G401.6 (cell line): Measurements from ENCODE around the gene SPRTN.
A peak's percentile ranks its signal among the peaks of the same experiment; 100 is the strongest.
"Not testable (repeated sequence)": the region's sequence is repeated elsewhere in the genome, so short reads cannot be mapped to it uniquely, and the experiment has no call there.

Experiments
- FAIRE-seq: peaks from 2 replicates; lab custom pipeline; 2012; peaks lifted over from hg19 to GRCh38; lab: Jason Lieb, UNC

SPRTN gene

DNA sequence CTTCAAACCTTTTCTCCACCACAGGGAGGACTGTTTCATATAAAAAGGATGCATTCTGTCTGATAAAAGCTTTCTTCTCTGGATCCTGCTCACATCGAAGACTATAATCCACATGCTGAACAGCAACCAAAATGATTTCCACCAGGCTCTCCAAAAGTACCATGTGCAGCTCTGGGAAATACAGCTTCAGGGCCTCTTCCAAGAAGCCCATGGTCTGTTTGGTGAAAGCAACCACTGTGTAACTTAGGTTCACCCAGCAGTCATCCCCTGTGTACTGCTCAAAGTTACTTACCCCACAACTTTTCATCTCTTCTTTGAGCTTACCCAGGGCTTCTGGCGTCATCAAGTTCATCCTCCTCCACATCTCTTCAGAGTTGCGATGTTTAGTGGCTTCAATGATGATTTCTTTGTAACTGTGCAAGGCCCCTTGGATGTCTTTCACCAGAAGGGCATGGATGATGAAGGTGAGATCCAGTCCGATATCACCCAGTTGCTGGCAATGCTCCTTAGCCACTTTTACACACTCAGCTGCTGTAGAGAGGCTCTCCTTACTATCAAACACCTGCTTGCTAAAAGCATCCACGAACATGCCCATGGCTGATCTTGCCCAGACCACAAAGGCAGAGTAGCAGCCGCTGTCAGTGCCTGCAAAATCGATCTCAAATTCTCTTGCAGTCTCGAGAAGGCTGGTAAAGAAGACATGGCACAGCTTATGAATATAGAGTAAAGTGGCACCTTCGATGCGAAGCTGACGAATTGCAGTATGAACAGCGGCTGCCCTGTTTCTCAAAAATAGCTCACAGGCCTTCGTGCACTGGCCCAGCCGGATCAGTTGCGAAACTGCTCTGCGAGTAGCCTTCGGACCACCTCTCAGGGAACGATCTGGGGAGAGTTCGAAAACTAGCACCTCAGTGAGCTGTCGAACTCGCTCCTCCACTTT, 2.2 kb upstream of the SPRTN start:
- FAIRE-seq, result no peak

DNA sequence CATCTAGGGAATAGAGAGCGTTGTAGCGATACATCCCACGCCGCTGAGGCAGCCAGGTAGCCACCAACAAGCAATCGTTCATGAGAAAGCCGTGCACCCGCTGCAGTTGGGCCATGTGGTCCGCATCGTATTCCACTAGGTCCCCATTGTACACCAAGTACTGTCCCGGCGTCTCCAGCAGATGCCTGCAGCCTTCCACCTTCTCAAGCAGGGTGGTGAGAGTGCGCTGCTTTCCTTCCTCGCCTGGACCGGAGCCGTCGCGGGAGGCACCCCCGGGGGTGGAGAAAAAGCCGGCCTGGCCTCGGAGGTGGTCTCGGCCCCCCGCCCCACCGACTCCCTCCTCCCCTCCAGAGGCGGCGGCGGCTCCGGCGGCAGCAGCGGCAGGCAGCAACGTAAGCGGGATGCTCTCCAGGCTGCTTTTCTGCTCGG, 1.0 kb upstream of the SPRTN start:
- no peak for FAIRE-seq

DNA sequence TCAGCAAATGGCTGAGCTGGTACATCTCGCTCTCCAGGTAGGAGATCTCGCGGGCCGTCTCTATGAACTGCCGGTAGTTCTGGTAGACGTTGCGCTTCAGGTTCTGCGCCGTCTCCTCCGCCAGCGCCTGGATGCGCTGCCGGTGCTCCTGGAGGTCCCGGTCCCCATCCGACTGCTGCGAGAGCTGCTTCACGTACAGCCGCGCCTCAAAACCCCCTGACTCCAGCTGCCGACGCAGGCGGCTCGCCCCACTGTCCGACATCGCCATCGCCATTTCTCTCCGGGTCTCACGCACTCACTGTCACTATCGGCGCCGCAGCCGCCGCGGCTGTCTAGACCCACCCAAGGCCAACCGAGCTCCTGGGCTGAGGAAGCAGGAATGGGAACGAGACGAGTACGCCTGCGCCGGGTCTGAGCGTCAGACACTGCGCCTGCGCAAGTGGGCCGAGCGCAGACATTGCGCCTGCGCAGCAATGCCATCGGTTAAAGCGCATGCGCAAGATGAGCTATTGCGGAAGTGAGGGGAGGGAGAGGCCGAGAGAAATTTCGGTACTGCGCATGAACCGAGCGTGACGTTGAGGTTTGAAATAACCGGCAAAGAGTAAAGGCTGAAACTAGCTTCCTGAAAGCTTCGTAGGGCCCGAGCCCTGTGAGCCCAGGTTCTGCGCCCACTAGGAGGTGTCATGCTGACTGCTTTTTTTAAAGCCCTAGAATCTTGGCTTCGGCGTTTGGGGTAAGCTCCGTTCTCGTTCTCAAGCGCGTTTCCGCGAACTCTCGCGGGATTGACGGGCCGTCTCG, 422 bp upstream of the SPRTN start, which contains the start of gene EXOC8:
EXOC8 (minus strand) TSS at position 381 of the 798 bp plus-strand sequence; CDS start at position 274, 107 bp downstream.
- FAIRE-seq, result peak; percentile 91

DNA sequence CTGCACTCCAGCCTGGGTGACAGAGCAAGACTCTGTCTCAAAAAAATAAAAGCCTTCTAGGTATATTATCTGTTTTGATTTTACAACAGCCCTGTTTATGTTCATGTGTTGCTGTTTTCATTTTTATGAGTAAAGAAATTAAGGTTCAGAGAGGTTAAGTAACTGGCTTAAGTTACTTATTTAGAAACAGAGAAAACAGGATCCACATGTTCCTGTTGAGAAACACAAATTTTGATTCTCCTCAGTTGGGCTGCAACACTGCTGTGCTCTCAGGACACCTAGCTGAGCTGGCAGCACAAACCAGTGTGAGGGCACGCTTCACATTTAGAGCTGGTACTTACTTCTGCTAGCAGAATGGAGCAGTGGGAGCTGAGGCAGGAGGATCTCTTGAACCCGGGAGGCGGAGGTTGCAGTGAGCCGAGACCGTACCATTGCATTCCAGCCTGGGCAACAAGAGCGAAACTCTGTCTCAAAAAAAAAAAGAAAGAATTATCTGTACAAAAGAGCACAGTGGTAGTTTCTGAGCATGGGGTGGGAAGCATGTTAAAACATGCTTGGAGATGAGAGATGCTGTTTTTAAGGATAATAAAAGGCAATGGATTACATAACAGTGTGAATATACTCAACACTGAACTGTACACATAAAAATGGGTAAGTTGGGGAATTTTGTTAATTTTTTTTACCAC, 2.4 kb downstream of the SPRTN start:
- FAIRE-seq, result no peak

DNA sequence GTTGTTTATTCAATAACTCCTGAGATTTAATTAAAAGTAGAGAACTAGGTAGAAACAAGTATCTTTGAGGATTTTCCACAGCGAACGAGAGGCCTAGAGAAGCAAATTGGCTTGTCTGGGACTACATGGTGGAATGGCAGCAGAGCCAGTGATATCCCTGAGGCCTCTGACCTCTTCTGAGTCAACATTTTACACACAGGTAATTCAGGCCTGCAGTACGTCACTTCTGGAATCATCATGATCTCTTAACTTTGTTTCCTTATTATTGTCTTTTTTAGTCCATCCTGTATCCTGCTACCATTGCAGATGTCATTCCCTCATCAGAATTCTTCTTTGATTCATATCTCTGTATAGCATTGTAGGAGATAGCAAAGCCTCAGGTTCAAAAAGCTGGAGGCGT, 9.9 kb downstream of the SPRTN start:
- no peak for FAIRE-seq

DNA sequence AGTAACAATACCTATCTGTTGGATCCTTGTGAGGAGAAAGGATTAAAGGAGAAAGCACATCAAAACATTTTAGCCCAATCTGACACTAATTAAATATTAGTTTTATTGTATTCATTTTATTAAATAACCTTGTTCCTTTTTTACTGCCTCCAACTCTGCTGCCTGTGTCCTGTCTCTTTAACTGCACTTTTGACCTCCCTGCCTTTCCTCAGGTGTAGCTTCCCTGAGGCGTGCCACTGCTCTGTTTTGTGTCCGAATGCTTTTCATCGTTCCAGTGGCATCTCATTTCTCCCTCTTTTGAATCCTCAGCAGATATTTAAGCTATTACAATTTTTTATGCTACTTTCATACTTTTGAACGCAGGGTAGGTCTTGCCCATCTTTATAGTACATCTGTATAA, 10.3 kb downstream of the SPRTN start:
- no peak for FAIRE-seq

DNA sequence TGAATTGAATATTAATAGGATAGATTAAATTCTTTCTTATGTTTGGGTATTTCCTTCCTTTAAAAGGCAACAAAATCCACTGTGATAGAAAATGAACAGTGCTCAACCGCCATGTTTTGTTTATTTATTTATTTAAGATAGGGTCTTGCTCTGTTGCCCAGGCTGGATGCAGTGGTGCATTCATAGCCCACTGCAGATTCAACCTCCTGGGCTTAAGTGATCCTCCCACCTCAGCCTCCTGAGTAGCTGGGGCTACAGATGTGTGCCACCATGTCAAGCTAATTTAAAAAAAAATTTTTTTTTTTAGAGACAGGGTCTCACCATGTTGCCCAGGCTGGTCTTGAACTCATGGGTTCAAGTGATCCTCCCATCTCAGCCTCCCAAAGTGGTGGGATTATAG, 10.8 kb downstream of the SPRTN start:
- not testable (repeated sequence) for FAIRE-seq

DNA sequence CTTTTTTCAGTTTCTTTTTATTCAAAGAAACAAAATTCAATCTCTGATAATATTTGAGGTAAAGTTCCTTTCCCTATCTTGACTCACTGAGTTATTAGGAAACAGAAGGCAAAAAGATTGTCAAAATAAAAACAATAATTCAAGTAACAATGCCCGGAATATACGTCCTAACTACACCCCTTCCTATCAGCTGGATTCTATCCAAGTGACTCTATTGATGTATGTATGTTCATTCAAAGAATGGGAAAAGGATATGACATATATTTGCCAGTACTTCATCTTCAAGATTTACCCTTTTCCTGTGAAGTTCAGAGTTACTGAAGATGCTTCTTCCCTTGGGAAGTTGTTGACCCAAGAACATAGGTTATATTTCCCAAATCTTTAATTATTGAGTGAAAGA, 13.7 kb downstream of the SPRTN start:
- FAIRE-seq, result no peak

DNA sequence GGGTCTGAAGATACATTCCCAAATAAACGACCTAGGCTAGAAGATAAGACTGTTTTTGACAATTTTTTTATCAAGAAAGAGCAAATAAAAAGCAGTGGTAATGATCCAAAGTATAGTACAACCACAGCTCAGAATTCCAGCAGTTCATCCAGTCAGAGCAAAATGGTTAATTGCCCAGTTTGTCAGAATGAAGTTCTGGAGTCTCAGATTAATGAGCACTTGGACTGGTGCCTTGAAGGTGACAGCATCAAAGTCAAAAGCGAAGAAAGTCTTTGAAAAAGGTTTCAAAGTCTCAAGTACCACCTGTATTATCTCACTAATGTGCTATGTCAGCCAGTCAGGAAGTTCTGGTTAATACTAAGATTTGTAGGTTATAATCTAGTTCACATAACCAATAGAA, 15.0 kb downstream of the SPRTN start:
- FAIRE-seq, result no peak

DNA sequence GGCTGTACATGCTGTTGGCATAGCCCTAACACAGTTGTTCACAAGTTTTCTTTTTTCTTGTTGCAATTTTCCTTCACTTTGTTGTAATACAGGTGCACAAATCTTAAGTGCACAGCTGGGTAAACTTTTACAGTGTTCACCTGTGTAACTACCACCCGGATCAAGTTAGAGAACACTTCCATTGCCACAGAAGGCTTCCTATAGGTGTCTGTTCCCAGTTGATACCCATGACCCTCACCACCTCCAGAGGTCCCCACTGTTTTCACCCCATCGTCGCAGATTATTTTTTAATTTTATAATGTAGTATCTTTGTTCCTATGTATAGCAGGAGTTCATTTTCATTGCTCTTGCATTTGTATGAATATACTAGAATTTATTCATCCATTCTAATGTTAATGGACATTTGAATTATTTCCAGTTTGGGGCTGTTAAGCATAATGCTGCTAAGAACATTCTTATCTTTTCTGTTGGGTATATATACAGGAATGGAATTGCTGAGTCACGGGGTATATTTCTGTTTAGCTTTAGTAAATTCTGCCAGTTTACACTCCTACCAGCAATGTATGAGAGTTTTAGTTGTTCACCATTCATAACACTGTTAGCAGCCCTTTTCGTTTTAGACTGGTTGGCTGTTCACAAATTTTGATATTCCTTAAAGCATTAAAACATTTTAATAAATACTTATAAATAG, 16.4 kb downstream of the SPRTN start:
- FAIRE-seq, result peak; percentile 56

DNA sequence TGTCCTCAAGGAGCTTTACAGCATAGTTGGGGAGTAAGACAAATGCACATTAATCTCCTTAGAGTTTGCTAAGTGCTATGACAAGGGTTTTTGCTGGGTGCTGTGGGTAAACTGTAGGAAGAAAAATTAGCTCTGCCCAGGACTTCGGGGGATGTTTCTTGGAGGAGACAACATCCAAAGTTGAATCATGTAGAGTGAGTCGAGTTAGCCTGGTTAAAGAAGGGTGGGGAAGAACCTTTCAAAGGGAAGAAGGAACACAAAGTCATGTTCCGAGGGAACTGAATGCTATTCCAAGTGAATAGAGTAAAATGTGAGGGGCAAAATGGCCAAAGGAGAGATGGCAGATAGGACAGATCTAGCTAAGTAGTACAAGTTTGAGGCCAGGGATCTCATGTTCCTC, 17.1 kb downstream of the SPRTN start:
- no peak for FAIRE-seq

DNA sequence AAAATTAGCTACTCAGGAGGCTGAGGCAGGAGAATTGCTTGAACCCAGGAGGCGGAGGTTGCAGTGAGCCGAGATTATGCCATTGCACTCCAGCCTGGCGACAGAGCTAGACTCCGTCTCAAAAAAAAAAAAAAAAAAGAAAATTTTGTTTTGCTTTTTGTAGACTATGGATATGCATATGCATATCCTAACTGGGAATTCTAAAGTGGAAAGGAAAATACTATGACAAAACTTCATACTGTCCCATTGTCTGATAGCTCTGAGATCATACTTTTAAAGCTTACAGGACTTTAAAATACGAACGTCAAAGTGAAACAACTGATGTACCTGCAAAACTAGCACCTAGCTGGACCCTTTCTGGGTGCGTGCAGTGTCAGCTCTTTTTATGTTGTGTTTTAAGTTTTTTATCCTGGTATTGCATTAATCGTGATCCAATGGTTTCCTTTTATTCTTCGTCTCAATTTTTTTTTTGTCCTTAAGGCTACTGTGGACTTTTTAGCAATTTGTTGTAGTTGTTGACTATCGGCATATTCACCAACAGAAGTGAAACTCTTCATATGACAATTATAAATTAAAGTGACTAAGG, 19.2 kb downstream of the SPRTN start:
- no peak for FAIRE-seq

DNA sequence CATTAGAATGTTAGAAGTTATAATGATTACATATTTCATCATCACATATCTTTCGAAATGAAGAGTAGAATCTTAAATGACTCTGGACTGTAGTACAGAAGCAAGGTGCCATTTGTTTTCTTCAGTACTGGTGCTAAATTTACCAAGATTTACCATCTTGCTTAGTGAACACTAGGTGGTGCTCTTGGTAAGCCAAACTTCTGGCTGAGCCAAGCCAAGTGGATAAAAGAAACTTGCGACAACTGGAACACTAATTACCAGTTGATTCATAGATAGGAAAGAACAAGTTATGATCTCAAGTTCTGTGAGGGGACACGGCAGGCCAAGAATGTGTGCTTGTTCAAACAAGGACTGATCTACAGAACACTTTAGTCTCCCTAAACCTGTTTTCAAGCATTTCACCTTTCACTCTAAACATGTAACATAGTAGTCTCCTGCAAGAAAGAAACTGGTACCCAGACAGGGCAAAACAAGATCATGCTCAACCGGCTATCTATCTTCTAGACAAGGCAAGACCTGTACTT, 19.8 kb downstream of the SPRTN start:
- peak; percentile 98 for FAIRE-seq

DNA sequence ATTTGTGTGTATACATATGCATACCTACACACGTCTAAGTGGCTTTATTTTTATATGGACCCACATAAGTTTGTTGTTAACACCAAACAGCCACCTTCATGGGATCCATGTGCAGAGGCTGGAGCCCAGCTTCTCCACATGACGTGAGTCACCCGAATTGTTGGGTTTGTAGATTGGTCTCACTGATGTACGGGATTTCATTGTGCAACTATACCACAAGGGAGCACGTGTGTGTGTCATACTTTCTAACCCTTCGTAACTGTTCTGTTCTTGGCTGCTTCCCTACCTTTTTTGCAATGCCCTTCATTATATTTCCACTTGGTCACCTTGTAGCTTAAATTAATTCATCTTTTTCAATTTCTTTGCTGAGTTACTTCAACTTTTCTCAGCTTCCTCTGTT, 21.0 kb downstream of the SPRTN start:
- FAIRE-seq, result no peak

DNA sequence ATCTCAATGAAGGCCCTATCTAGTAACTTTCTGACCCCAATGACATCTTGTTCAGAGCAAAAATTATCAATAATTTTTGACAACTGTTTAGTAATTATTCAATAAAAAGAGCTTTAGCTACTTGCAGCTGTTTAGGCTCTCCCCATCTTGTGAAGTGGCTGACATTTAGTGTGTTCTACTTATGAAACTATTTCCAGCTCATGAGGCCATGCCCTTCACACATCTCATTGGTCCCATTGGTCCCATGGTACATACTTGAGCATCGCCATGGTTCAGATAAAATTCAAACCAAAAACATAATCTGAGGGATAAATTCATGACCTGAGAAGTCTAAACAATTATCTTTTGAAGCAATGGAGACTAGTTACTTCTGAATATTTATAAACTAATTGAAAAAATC, 24.2 kb downstream of the SPRTN start:
- no peak for FAIRE-seq

DNA sequence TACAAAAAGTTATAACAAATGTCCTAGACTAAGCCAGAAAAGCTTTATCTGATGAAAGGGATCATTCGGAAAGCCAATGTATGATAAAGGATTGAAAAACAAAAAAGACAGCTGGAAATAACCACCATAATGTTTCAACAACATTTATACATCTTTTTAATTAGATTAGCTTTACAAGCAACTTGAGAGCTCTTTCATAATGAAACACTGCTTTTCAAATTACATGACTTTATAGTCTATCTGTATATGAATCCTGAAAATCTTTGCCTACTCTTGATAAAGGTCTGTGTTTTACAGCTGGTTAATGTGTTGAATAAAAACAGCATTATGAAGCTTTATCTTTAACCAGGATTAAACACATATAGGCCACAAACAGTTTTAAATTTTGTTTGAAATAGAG, 25.5 kb downstream of the SPRTN start:
- FAIRE-seq, result no peak

DNA sequence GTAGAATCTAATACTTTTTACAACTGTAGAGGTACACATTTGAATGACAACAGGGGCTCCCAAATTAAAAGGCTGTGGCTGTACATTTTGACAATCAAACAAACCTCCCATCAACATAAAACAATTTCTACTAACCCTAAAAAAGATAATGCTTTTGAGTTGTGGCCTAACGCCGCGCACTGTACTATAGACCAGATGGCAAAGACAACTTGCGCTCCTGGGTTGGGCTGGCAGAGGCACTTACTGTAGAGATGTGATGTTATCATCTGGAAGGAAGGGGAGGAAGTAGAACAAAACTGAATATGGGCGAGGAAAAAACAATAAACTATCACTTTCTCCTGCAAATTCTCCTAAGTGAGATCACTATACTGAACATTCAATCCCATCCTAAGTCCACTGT, 26.1 kb downstream of the SPRTN start:
- FAIRE-seq, result no peak

DNA sequence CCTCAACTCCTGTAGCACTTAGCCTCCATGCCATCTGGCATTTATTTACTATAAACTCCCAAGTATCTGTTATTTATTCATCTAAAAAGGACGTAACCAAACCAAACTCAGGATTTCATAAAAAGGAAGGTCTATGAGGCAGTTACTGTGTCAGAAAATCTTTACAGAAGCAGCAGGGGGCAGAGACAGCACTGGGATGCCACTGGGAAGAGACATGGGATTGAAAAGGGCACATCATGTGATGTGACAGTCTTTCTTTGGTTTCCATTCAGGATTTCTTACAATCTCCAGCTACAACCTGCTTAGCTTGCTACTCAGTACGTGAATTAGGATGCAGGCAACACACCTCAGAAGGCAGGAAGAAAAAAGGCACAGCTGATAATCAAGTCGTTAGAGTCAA, 31.2 kb downstream of the SPRTN start:
- FAIRE-seq, result no peak

DNA sequence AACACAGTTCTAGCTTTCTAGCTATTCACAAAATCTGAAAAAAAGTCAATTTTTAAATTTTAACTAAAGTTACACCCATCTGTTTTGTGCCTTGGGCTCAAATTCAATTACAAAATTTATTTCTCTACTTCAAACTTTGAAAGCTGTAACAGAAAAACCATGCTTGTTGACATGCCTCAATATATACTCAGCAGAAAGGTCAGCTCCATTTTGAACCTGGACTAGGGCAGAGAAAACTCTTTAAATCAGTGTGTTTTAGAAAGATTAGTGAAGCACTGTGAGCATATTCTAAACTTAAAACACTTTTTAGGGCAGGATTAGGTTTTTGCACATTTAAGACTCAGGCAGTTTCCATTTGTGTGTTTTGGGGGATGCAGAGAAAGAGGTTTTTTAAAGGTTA, 34.4 kb downstream of the SPRTN start:
- FAIRE-seq, result no peak

DNA sequence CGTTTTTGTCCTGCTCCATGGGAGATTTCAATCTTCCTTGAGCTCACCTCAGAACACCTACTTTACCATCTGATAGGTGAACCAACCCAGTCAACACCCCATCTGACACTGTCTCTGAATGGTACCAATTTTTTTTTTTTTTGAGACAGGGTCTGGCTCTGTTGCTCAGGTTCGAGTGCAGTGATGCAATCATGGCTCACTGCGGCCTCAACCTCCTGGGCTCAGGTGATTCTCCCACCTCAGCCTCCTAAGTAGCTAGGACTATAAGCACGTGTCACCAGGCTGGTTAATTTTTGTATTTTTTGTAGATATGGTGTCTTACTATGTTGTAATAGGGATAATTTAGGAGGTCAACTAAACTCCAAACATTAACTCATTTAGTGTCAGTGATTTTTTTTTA, 36.3 kb downstream of the SPRTN start:
- FAIRE-seq, result no peak

DNA sequence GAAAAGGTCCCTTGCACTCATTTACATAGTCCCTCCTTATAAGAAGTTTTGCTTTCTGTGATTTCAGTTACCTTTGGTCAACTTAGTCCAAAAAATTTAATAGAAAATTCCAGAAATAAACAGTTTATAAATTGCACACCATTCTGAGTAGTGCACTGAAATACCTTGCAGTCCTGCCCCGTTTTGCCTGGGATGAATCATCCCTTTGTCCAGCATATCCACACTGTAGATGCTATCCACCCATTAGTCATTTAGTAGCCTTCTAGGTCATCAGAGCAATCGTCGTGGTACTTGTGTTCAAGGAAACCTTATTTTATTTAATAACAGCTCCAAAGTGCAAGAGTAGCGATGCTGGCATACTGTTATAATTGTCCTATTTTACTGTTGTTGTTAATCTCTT, 38.0 kb downstream of the SPRTN start:
- FAIRE-seq, result no peak
